Measurements from ENCODE around the gene CENPV. TPM values are rescaled to one million over a fixed set of nuclear protein-coding genes. Genes with fewer than 3 reads are reported as not detected.

Gene CENPV
- total and polyA plus RNA-seq, 2 of the 13 experiments (the other 11 are each of a cell fraction or from before 2014, with no cell fraction given), result 193 to 292 TPM

- TF ChIP-seq, protein P1, sequence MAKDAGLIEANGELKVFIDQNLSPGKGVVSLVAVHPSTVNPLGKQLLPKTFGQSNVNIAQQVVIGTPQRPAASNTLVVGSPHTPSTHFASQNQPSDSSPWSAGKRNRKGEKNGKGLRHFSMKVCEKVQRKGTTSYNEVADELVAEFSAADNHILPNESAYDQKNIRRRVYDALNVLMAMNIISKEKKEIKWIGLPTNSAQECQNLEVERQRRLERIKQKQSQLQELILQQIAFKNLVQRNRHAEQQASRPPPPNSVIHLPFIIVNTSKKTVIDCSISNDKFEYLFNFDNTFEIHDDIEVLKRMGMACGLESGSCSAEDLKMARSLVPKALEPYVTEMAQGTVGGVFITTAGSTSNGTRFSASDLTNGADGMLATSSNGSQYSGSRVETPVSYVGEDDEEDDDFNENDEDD (CRISPR knock-in tag; IDR thresholded peaks at IDR 0.05; ENCODE audit: borderline replicate concordance), result peak; percentile 49; the same call in 1 of the 2 replicates
- TF ChIP-seq, protein P2, sequence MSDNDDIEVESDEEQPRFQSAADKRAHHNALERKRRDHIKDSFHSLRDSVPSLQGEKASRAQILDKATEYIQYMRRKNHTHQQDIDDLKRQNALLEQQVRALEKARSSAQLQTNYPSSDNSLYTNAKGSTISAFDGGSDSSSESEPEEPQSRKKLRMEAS (IDR thresholded peaks at IDR 0.05), result peak; percentile 41
- TF ChIP-seq ZNF451 (CRISPR knock-in tag; IDR thresholded peaks at IDR 0.05), result 0 out of 2 replicates have a peak, but pooled peaks have one; percentile 25
- TF ChIP-seq, protein P3, sequence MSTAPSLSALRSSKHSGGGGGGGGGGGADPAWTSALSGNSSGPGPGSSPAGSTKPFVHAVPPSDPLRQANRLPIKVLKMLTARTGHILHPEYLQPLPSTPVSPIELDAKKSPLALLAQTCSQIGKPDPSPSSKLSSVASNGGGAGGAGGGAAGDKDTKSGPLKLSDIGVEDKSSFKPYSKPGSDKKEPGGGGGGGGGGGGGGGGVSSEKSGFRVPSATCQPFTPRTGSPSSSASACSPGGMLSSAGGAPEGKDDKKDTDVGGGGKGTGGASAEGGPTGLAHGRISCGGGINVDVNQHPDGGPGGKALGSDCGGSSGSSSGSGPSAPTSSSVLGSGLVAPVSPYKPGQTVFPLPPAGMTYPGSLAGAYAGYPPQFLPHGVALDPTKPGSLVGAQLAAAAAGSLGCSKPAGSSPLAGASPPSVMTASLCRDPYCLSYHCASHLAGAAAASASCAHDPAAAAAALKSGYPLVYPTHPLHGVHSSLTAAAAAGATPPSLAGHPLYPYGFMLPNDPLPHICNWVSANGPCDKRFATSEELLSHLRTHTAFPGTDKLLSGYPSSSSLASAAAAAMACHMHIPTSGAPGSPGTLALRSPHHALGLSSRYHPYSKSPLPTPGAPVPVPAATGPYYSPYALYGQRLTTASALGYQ (CRISPR knock-in tag; IDR thresholded peaks at IDR 0.05), result peak; percentile 76
- TF ChIP-seq MXI1 (IDR thresholded peaks at IDR 0.05; ENCODE audit: borderline replicate concordance, low read depth, low read length), result peak; percentile 54; the same call in 1 of the 3 replicates
- no peak for TF ChIP-seq PAF1 (CRISPR knock-in tag; IDR thresholded peaks at IDR 0.05)
- TF ChIP-seq TMF1 (CRISPR knock-in tag; IDR thresholded peaks at IDR 0.05; ENCODE audit: low read depth), result peak; percentile 71; the same call in 1 of the 2 replicates
- TF ChIP-seq ATF5 (CRISPR knock-in tag; IDR thresholded peaks at IDR 0.05; ENCODE audit: low read depth), result no peak
- peak; percentile 84 for TF ChIP-seq HDAC1 (CRISPR knock-in tag; IDR thresholded peaks at IDR 0.05)
- TF ChIP-seq, protein P4, sequence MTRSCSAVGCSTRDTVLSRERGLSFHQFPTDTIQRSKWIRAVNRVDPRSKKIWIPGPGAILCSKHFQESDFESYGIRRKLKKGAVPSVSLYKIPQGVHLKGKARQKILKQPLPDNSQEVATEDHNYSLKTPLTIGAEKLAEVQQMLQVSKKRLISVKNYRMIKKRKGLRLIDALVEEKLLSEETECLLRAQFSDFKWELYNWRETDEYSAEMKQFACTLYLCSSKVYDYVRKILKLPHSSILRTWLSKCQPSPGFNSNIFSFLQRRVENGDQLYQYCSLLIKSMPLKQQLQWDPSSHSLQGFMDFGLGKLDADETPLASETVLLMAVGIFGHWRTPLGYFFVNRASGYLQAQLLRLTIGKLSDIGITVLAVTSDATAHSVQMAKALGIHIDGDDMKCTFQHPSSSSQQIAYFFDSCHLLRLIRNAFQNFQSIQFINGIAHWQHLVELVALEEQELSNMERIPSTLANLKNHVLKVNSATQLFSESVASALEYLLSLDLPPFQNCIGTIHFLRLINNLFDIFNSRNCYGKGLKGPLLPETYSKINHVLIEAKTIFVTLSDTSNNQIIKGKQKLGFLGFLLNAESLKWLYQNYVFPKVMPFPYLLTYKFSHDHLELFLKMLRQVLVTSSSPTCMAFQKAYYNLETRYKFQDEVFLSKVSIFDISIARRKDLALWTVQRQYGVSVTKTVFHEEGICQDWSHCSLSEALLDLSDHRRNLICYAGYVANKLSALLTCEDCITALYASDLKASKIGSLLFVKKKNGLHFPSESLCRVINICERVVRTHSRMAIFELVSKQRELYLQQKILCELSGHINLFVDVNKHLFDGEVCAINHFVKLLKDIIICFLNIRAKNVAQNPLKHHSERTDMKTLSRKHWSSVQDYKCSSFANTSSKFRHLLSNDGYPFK (CRISPR knock-in tag; IDR thresholded peaks at IDR 0.05; ENCODE audit: borderline replicate concordance), result peak; percentile 65; the same call in 1 of the 2 replicates
- no peak; the same call in 1 of the 2 replicates for TF ChIP-seq PRDM10 (CRISPR knock-in tag; IDR thresholded peaks at IDR 0.05; ENCODE audit: low read depth)
- TF ChIP-seq ZFY (CRISPR knock-in tag; IDR thresholded peaks at IDR 0.05), result peak; percentile 78
- TF ChIP-seq PHF20 (CRISPR knock-in tag; IDR thresholded peaks at IDR 0.05), result peak; percentile 69
- 0 out of 2 replicates have a peak, but pooled peaks have one; percentile 6 for TF ChIP-seq FOXO4 (CRISPR knock-in tag; conservative IDR thresholded peaks at IDR 0.05)
These were observed 27.6 kb upstream of the CENPV start, which contains the start of gene UBB (continued) for GRCh38 chr17:16380640-16381495.

Data from HepG2 (cell line).